Kidney epithelial cell (primary cell): ENCODE results near the gene DYNLRB1. TPM values are rescaled to one million over a fixed set of nuclear protein-coding genes. Genes with fewer than 3 reads are reported as not detected.
"Not testable (repeated sequence)": the region's sequence is repeated elsewhere in the genome, so short reads cannot be mapped to it uniquely, and the experiment has no call there.

Experiments
- DNase-seq: peaks from one replicate; pipeline ENCODE4 v3.0.0-alpha.2; 2010; ENCODE audit warnings: low read depth
- H3K27me3 ChIP-seq: 2 replicates; pipeline ENCODE4 v1.6.0; 2011; ENCODE audit warnings: low read length; ENCODE audit not compliant: control insufficient read depth, insufficient read depth
- H3K36me3 ChIP-seq: 2 replicates; pipeline ENCODE4 v1.5.1; 2011; ENCODE audit warnings: low read length; ENCODE audit not compliant: control insufficient read depth, insufficient read depth
- H3K4me3 ChIP-seq: 2 replicates; pipeline ENCODE4 v1.5.1; 2011; ENCODE audit warnings: low read depth, mild to moderate bottlenecking, control low read depth, low read length
- total RNA-seq: library from RNA; depleted of rRNA; stranded (reverse); fragments of >200 nt; gene quantifications from 2 replicates; pipeline ENCODE4 v1.2.3, GENCODE V29; 2015
- TF ChIP-seq, protein P1 (sequence below): IDR thresholded peaks from 2 replicates; pipeline ENCODE4 v1.5.1; 2011; ENCODE audit warnings: mild to moderate bottlenecking, moderate library complexity, low read length, control low read depth, inconsistent platforms; ENCODE audit not compliant: insufficient read depth, poor library complexity, severe bottlenecking

The DYNLRB1 gene
- total RNA-seq, 1 donor from 2014 or later: 143 TPM

- Histone ChIP-seq H3K36me3 (peaks cover 5% of the 10 kb centered on the region), H3K27me3 (no peaks in the 10 kb centered on the region), H3K4me3 (no peak overlapping the region)
- TF ChIP-seq, protein P1, sequence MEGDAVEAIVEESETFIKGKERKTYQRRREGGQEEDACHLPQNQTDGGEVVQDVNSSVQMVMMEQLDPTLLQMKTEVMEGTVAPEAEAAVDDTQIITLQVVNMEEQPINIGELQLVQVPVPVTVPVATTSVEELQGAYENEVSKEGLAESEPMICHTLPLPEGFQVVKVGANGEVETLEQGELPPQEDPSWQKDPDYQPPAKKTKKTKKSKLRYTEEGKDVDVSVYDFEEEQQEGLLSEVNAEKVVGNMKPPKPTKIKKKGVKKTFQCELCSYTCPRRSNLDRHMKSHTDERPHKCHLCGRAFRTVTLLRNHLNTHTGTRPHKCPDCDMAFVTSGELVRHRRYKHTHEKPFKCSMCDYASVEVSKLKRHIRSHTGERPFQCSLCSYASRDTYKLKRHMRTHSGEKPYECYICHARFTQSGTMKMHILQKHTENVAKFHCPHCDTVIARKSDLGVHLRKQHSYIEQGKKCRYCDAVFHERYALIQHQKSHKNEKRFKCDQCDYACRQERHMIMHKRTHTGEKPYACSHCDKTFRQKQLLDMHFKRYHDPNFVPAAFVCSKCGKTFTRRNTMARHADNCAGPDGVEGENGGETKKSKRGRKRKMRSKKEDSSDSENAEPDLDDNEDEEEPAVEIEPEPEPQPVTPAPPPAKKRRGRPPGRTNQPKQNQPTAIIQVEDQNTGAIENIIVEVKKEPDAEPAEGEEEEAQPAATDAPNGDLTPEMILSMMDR: no peak
- no peak for DNase-seq
Measured at GRCh38 chr20:34479627-34480026, 36.6 kb upstream of the DYNLRB1 start.

DNA sequence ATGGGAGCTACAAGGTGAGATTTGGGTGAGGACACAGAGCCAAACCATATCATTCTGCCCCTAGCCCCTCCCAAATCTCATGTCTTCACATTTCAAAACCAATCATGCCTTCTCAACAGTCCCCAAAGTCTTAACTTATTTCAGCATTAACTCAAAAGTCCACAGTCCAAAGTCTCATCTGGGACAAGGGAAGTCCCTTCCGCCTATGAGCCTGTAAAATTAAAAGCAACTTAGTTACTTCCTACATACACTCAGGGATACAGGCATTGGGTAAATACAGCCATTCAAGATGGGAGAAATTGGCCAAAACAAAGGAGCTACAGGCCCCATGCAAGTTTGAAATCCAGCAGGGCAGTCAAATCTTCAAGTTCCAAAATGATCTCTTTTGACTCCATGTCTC, 34.1 kb upstream of the DYNLRB1 start:
- H3K4me3 ChIP-seq, H3K36me3 ChIP-seq, DNase-seq, H3K27me3 ChIP-seq: not testable (repeated sequence)

- DNase-seq: not testable (repeated sequence)
Measured at GRCh38 chr20:34483585-34484220, 32.5 kb upstream of the DYNLRB1 start.

DNA sequence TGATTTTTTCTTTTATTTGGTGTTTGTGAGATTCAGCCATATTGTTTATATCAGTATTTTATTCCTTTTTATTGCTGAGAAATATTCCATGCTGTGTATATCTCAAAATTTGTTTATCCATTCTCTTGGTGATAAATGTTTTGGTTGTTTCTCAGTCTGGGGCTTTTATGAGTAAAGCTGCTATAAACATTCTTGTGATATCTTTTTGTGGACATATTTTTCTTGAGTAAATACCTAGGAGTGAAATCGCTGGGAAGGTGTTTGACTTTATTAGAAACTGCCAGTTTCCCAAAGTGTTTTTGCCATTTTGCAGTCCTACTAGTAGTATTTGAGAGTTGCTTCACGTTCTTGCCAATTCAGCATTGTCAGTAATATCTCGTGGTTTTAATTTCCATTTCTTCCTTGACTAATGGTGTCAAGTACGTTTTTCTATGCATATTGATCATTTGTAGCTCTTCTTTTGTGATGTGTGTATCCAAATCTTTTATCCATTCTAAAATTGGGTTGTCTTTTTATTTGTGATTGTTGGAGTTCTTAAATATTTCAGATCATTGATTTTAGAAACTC, 31.1 kb upstream of the DYNLRB1 start:
- H3K27me3 ChIP-seq: no peaks in the 10 kb centered on the region
- TF ChIP-seq, protein P1: no peak
- DNase-seq: no peak
- peaks cover 5% of the 10 kb centered on the region for H3K36me3 ChIP-seq
- no peak overlapping the region for H3K4me3 ChIP-seq

More at GRCh38 chr20:34483585-34484220, 32.5 kb upstream of the DYNLRB1 start:
- not testable (repeated sequence) for H3K4me3 ChIP-seq, H3K36me3 ChIP-seq, H3K27me3 ChIP-seq

DNA sequence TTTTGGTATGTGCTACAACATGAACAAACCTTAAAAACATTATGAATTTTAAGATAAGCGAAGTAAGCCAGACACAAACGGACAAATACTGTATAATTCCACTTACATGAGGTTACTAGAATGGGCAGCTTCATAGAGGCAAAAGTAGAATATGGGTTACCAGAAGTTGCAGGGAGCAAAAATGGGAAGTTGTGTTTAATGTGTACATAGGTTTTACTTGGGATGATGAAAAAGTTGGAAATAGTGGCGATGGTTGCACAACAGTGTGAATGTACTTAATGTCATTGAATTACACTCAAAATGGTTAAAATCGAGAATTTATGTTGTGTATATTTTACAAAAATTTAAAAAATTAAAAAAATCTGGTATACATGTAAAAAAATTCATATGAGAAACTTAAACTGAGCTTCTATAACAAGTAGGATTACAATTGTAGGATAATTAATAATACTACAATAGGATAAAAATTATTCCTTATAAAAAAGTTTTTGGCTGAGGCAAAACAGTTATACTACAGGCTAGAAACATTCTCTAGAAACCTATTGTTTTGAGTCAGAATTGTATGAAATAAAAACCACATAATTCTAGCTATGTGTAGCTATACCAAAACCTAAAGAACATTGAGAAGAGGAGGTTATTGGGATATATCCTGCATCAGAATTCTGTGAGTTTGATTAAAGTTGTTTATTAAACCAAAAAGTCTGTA, 24.8 kb upstream of the DYNLRB1 start:
- no peak overlapping the region for H3K4me3 ChIP-seq
- no peak for DNase-seq
- H3K36me3 ChIP-seq: no peaks in the 10 kb centered on the region
- TF ChIP-seq, protein P1: no peak
- no peaks in the 10 kb centered on the region for H3K27me3 ChIP-seq

DNA sequence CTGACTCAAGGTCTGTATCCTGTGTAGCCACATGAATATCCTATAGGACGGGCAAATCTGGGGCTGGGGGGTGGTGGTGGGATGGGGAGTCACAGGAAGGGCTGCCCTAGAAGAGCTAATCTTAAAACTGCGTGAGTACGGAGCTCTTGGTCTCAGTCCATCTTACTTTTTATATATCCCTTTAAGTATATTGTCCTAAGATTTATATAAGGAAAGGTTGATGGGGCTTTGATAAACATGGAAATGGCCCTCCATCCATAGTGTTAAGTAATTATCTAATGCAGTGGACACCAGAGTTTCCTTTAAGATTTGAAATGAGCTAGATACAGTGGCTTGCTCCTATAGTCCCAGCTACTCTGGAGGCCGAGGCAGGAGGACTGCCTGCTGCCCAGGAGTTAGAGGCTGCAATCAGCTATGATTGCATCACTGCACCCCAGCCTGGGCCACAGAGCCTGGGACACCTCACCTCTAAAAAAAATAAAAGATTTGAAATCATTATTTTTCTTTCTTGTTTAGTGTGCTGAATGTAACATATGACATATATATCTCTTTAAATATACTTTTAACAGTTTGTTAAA, 24.2 kb upstream of the DYNLRB1 start:
- Histone ChIP-seq H3K4me3 (no peak overlapping the region), H3K36me3 (no peaks in the 10 kb centered on the region), H3K27me3 (no peaks in the 10 kb centered on the region)
- no peak for DNase-seq
- TF ChIP-seq, protein P1: no peak
